Nephron progenitor cell (in vitro differentiated cells): ENCODE data around the gene ANKRD33B.
A peak's percentile ranks its signal among the peaks of the same experiment; 100 is the strongest.
"Not testable (repeated sequence)": the region's sequence is repeated elsewhere in the genome, so short reads cannot be mapped to it uniquely, and the experiment has no call there.

Experiments
- DNase-seq: peaks from one replicate; pipeline ENCODE4 v3.0.0; 2021
- H3K27ac Mint-ChIP-seq: 2 replicates; pipeline ENCODE4 v1.8.0; 2021; ENCODE audit warnings: mild to moderate bottlenecking, moderate library complexity, mixed read lengths
- H3K27me3 Mint-ChIP-seq: 2 replicates; pipeline ENCODE4 v1.8.0; 2021; ENCODE audit warnings: mild to moderate bottlenecking, low read depth, mixed read lengths; ENCODE audit not compliant: poor library complexity
- H3K36me3 Mint-ChIP-seq: 2 replicates; pipeline ENCODE4 v1.8.0; 2021; ENCODE audit warnings: low read depth, mixed read lengths
- H3K4me1 Mint-ChIP-seq: 2 replicates; pipeline ENCODE4 v1.8.0; 2021; ENCODE audit warnings: mixed read lengths
- H3K4me3 Mint-ChIP-seq: 2 replicates; pipeline ENCODE4 v1.8.0; 2021; ENCODE audit warnings: mild to moderate bottlenecking, moderate library complexity, mixed read lengths
- H3K9me3 Mint-ChIP-seq: 2 replicates; pipeline ENCODE4 v1.8.0; 2021; ENCODE audit warnings: mild to moderate bottlenecking, moderate library complexity, mixed read lengths
- CTCF ChIP-seq: fragments of 200-600 bp; sonication (generic); IDR thresholded peaks from 2 replicates; pipeline ENCODE4 v1.5.0; 2021; ENCODE audit warnings: antibody characterized with exemption

The ANKRD33B gene

DNA sequence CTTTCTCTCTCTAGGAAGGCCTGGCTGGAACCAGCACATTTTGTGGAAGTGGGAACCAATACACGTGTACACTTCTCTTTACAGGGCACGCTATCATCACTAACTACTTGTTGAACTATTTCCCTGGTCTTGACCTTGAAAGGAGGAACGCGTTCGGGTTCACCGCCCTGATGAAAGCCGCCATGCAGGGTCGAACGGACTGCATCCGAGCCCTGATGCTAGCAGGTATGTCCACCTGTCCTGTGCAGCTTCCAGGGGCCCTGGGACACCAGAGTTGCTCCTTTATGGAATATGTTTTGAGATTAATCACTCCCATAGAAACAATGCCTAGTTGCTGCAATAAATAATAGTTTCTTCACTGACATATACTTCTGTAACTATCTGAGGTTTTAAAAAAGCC is 74.1 kb downstream of the ANKRD33B start:
- Mint-ChIP-seq H3K36me3 (peaks cover 9% of the 10 kb centered on the region), H3K27me3 (peaks cover 63% of the 10 kb centered on the region), H3K4me1 (peaks cover 31% of the 10 kb centered on the region), H3K4me3 (peak overlapping the region; percentile 35), H3K27ac (no peak overlapping the region), H3K9me3 (peaks cover 12% of the 10 kb centered on the region)
- no peak for TF ChIP-seq CTCF
- no peak for DNase-seq

DNA sequence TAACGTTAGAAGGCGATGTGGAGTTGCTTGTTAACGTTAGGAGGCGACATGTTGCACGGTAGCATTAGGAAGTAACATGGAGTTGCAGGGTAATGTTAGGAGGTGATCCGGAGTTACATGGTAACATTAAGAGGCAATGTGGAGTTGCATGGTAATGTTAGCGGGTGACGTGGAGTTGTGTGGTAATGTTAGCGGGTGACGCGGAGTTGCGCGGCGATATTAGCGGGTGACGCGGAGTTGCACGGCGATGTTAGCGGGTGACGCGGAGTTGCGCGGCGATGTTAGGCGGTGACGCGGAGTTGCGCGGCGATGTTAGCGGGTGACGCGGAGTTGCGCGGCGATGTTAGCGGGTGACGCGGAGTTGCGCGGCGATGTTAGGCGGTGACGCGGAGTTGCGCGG is 74.9 kb downstream of the ANKRD33B start:
- H3K36me3 Mint-ChIP-seq, DNase-seq, H3K27ac Mint-ChIP-seq, H3K4me3 Mint-ChIP-seq: not testable (repeated sequence)
- peaks cover 31% of the 10 kb centered on the region for H3K4me1 Mint-ChIP-seq
- H3K9me3 Mint-ChIP-seq, result peaks cover 12% of the 10 kb centered on the region
- H3K27me3 Mint-ChIP-seq, result peaks cover 63% of the 10 kb centered on the region

DNA sequence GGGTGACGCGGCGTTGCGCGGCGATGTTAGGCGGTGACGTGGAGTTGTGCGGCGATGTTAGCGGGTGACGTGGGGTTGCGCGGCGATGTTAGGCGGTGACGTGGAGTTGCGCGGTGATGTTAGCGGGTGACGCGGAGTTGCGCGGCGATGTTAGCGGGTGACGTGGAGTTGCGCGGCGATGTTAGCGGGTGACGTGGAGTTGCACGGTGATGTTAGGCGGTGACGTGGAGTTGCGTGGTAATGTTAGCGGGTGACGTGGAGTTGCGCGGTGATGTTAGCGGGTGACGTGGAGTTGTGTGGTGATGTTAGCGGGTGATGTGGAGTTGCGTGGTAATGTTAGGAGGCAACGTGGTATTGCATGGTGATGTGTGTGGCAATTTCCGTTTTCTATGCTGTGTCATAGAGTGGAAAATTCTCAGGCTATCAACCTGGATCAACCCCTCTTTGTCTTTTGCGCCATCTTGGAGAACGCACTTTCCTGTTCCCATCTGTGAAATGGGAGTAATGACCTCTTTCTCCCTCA is 76.0 kb downstream of the ANKRD33B start:
- no peak overlapping the region for H3K4me3 Mint-ChIP-seq
- H3K27ac Mint-ChIP-seq, result no peak overlapping the region
- TF ChIP-seq CTCF, result no peak
- peaks cover 12% of the 10 kb centered on the region for H3K9me3 Mint-ChIP-seq
- DNase-seq, result no peak
- peaks cover 61% of the 10 kb centered on the region for H3K27me3 Mint-ChIP-seq
- peaks cover 27% of the 10 kb centered on the region for H3K4me1 Mint-ChIP-seq
- H3K36me3 Mint-ChIP-seq, result peaks cover 9% of the 10 kb centered on the region

DNA sequence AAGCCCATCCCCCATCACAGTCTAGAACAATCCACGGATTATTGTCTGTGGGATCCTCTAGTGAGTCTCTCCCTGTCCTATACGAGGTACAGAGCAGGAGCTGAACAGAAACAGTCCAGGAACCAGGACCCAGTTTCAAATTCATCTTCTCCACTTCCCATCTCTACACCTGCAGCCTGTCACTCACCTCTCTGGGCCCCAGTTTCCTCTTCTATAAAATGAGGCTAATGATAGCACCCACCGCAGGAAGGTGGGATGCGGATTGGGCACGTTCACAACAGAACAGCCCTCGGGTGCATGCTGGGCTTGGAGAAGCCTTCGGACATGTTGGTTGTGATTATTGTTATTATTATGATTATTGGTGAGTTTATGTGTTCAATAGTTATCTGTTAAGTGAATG is 78.5 kb downstream of the ANKRD33B start:
- H3K36me3 Mint-ChIP-seq, result peaks cover 9% of the 10 kb centered on the region
- no peak for DNase-seq
- TF ChIP-seq CTCF, result no peak
- peaks cover 12% of the 10 kb centered on the region for H3K9me3 Mint-ChIP-seq
- no peak overlapping the region for H3K27ac Mint-ChIP-seq
- H3K27me3 Mint-ChIP-seq, result peaks cover 50% of the 10 kb centered on the region
- H3K4me3 Mint-ChIP-seq, result no peak overlapping the region
- peaks cover 8% of the 10 kb centered on the region for H3K4me1 Mint-ChIP-seq

DNA sequence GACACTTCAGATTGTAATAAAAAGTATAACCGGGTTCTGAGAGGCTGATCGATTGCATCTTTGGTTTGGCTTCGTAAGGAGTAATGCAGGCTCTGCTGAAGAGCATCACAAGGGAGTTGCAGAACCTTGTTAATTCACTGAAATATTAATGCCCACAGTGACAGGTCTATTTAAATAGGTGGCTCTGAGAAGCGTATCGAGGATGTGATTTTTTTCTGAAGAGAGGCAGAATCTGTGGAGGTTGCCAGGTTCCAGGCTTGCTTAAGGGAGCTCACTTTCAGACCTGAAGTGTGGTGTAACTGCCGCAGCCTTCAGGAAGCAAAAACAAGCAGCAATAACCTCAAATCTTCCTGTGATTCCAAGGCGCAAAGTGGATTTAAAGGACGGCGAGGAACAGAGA is 80.3 kb downstream of the ANKRD33B start:
- no peak for TF ChIP-seq CTCF
- Mint-ChIP-seq H3K4me3 (no peak overlapping the region), H3K27ac (no peak overlapping the region), H3K27me3 (peaks cover 49% of the 10 kb centered on the region), H3K36me3 (peaks cover 4% of the 10 kb centered on the region), H3K4me1 (no peaks in the 10 kb centered on the region), H3K9me3 (peaks cover 6% of the 10 kb centered on the region)
- no peak for DNase-seq

DNA sequence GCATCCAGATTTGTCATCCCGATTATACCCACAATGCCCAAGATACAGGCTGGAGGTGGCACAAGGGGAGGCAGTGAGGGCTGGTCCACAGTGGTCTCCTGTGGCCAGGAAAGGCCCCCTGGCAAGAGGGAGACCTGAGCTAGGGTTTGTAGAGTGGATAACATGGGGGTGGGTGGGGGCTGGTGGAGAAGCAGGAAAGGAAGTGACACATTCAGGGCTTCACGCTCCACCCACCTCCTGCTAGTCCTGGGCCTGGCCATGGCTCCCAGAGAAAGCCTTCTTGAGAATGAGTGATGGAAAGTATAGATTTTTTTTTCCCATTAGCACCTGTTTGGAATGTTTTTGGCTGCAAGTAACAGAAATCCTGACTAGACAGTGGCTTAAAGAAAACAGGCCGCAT is 81.3 kb downstream of the ANKRD33B start:
- H3K27ac Mint-ChIP-seq, result no peak overlapping the region
- H3K27me3 Mint-ChIP-seq, result peaks cover 47% of the 10 kb centered on the region
- H3K4me3 Mint-ChIP-seq, result no peak overlapping the region
- DNase-seq, result no peak
- H3K9me3 Mint-ChIP-seq, result peaks cover 3% of the 10 kb centered on the region
- H3K4me1 Mint-ChIP-seq, result no peaks in the 10 kb centered on the region
- H3K36me3 Mint-ChIP-seq, result peaks cover 2% of the 10 kb centered on the region
- no peak for TF ChIP-seq CTCF
